Lower leg skin (tissue), 4 donors: ENCODE measurements around the gene SAP30L. TPM values are rescaled to one million over a fixed set of nuclear protein-coding genes. Genes with fewer than 3 reads are reported as not detected.
A peak's percentile ranks its signal among the peaks of the same experiment; 100 is the strongest.

Source experiments
- DNase-seq, 2 donors: peaks; one replicate each; pipeline ENCODE4 v3.0.0-alpha.2; 2019; ENCODE audit warnings: low spot score in 2 of 2
- H3K4me3 ChIP-seq: fragments of 200-600 bp; sonication (generic); 2 replicates; pipeline ENCODE4 v1.5.1; 2017; ENCODE audit warnings: mild to moderate bottlenecking, low read depth; ENCODE audit not compliant: poor library complexity, severe bottlenecking
- CTCF ChIP-seq, 3 donors: fragments of 450-650 bp; IDR thresholded peaks; one replicate each; pipeline ENCODE4 v1.5.1; 2016; ENCODE audit warnings: antibody characterized with exemption in 3 of 3, mild to moderate bottlenecking in 3 of 3, moderate library complexity in 2 of 3
- POLR2A ChIP-seq, 2 donors: fragments of 450-650 bp; IDR thresholded peaks; one replicate each; pipeline ENCODE4 v1.6.1; 2016 to 2017; ENCODE audit warnings: antibody characterized with exemption in 2 of 2, mild to moderate bottlenecking in 1 of 2, moderate library complexity in 1 of 2
- WGBS, 2 donors: methylation state at CpG; one replicate each; pipeline ENCODE4 v1.1.5; 2018; 5-methylcytosine and 5-hydroxymethylcytosine counted together
- intact Hi-C: fragments of 100-400 bp; cut with DNase I; formaldehyde crosslinking; loops from one replicate; pipeline ENCODE4 v1.15.0; 2023; ENCODE audit warnings: low total_unique reads
- total RNA-seq, 4 donors: library from RNA; depleted of rRNA; stranded (reverse); fragments of >200 nt; gene quantifications; one replicate each; pipeline ENCODE4 v1.1.0, GENCODE V29; 2016

SAP30L gene
- total RNA-seq, 4 donors from 2014 or later: 28.3 to 54.4 (median 39.9) TPM

GRCh38 chr5:154419236-154419635 is 26.6 kb upstream of the SAP30L start:
- TF ChIP-seq POLR2A (IDR thresholded peaks at IDR 0.05): no peak
- TF ChIP-seq CTCF (IDR thresholded peaks at IDR 0.05): no peak
- peak in 1 of 2 donors; percentile 58 for DNase-seq
- no peak overlapping the region for H3K4me3 ChIP-seq
- intact Hi-C loops: no loop called here
- 80 to 83% methylated on average over 7 of the region's 7 CpGs for WGBS, 2 donors

- TF ChIP-seq CTCF (IDR thresholded peaks at IDR 0.05) (no peak), POLR2A (IDR thresholded peaks at IDR 0.05) (no peak)
- H3K4me3 ChIP-seq: no peak overlapping the region
- peak in 1 of 2 donors; percentile 5 for DNase-seq
- 60 to 61% methylated on average over 1 of the region's 1 CpG for WGBS, 2 donors
- intact Hi-C loops: no loop called here
Observed at GRCh38 chr5:154421868-154422267, 23.9 kb upstream of the SAP30L start.

- WGBS, 2 donors: 75 to 88% methylated on average over 2 of the region's 2 CpGs
- intact Hi-C loops: no loop called here
- H3K4me3 ChIP-seq: no peak overlapping the region
- DNase-seq: no peak
- TF ChIP-seq CTCF (IDR thresholded peaks at IDR 0.05) (no peak), POLR2A (IDR thresholded peaks at IDR 0.05) (no peak)
Observed at GRCh38 chr5:154422298-154422697, 23.5 kb upstream of the SAP30L start.

GRCh38 chr5:154428208-154428607 is 17.6 kb upstream of the SAP30L start:
- H3K4me3 ChIP-seq: no peak overlapping the region
- 98 to 99% methylated on average over 3 of the region's 3 CpGs for WGBS, 2 donors
- no peak for DNase-seq
- intact Hi-C loops: no loop called here
- no peak for TF ChIP-seq CTCF (IDR thresholded peaks at IDR 0.05)
- TF ChIP-seq POLR2A (IDR thresholded peaks at IDR 0.05): no peak

- no peak overlapping the region for H3K4me3 ChIP-seq
- TF ChIP-seq CTCF (IDR thresholded peaks at IDR 0.05): no peak
- no peak for TF ChIP-seq POLR2A (IDR thresholded peaks at IDR 0.05)
- intact Hi-C loops: no loop called here
- WGBS, 2 donors: 93 to 97% methylated on average over 1 of the region's 1 CpG
- DNase-seq: peak in 1 of 2 donors; percentile 57
Observed at GRCh38 chr5:154429341-154429740, 16.5 kb upstream of the SAP30L start.

- WGBS, 2 donors: 67% methylated on average over 4 of the region's 4 CpGs
- intact Hi-C loops: no loop called here
- peak in 1 of 2 donors; percentile 63 for DNase-seq
Observed at GRCh38 chr5:154430466-154430865, 15.3 kb upstream of the SAP30L start.

More at GRCh38 chr5:154430466-154430865, 15.3 kb upstream of the SAP30L start:
- H3K4me3 ChIP-seq: no peak overlapping the region
- TF ChIP-seq CTCF (IDR thresholded peaks at IDR 0.05) (no peak), POLR2A (IDR thresholded peaks at IDR 0.05) (no peak)
